T-helper 2 cell treated with Interferon-gamma antibody and Interleukin-4, amounts not matched to agents 100 ng/mL and 5 ng/mL, for 36 hours (primary cell): ENCODE measurements around the gene KIAA0319L. TPM values are rescaled to one million over a fixed set of nuclear protein-coding genes. Genes with fewer than 3 reads are reported as not detected.

Source experiments
- intact Hi-C: fragments of 100-400 bp; cut with micrococcal nuclease; formaldehyde crosslinking; loops from one replicate; pipeline ENCODE4 v1.15.1; 2023
- total RNA-seq: library from RNA; stranded (reverse); gene quantifications from 2 replicates; pipeline ENCODE4 v1.2.3, GENCODE V29; 2022

KIAA0319L gene
- total RNA-seq, 1 donor from 2014 or later = 50.1 TPM

GRCh38 chr1:35539824-35540261 is 17.4 kb downstream of the KIAA0319L start:
- intact Hi-C loops = loop anchor here (1.0 to 2.0 kb wide), 2 partner anchors 17 to 34 kb away; partner anchors contain the start of genes KIAA0319L and NCDN

GRCh38 chr1:35539073-35539823 is 18.0 kb downstream of the KIAA0319L start:
- intact Hi-C loops = loop anchor here (1.0 to 2.0 kb wide), 2 partner anchors 18 to 33 kb away; partner anchors contain the start of genes KIAA0319L and NCDN

DNA sequence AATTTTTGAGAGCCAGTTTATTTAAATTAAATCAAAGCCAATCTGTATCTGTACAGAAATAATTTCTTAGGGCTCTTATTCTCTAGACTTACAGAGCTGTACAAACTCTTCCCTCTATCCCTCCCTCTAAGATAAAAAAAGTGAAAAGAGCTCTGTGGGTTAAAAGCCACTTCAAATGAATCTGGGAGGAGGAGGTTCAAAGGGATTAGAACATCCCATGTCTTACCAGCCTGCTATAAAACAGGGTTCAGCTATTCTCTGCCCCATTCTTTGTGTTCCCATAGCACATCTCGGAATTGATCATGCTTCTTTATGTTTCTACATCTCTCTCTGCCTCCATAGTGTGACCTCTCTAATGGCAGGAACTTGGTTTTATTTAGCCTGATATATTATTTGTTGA is 19.4 kb downstream of the KIAA0319L start:
- intact Hi-C loops = loop anchor here (2.0 kb wide), 1 partner anchor 19 kb away; the partner anchor contains the start of genes KIAA0319L and NCDN

DNA sequence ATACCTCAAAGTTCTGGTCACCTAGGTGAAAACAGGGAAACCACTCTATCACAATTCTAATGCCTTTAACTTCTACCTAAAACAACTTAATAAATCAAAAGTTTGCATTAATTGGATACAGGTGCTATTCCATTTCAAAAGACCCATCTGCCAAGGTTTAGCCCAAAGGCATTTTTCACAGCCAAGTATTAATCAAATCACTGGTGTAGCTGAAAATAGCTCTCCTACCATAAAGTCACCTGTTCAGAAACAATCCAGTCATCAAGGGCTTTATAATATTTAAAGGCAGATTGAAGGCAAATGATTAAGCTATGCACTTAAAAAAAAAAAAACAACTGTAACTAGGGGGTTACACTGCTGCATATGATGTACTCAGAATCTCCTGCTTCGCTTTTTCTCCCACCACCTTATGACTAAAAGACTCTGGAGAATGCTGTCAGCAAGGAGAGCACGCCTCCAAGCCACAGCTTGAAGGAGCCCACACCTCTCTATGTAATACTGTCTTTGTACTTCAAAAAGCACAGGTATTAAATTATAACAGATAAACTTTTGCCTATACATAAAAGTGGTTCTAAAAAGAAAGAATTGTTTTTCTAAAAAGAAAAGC is 20.5 kb downstream of the KIAA0319L start:
- intact Hi-C loops = no loop called here

DNA sequence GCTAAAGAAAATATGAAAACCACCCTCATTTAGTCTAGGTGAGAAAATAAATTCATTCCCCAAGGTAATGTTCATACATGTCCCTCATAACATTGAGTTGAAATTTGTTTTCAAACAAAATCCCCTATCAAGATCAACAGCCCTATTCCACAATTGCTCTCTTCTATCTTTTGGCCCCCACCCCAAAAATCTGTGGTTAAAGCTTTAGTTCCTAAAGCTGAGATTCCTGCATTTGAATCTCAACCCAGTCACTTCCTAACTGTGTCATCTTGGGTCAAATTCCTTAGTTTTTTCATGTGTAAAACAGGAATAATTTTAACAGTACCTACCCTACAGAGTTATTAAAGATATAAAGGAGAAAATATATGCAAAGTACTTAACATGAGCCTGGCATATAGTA is 22.0 kb downstream of the KIAA0319L start:
- intact Hi-C loops = no loop called here

- intact Hi-C loops = no loop called here
Measured at GRCh38 chr1:35533586-35533985, 23.6 kb downstream of the KIAA0319L start.

- intact Hi-C loops = no loop called here
Measured at GRCh38 chr1:35532497-35533223, 24.5 kb downstream of the KIAA0319L start.

GRCh38 chr1:35531368-35531767 is 25.8 kb downstream of the KIAA0319L start:
- intact Hi-C loops = no loop called here

DNA sequence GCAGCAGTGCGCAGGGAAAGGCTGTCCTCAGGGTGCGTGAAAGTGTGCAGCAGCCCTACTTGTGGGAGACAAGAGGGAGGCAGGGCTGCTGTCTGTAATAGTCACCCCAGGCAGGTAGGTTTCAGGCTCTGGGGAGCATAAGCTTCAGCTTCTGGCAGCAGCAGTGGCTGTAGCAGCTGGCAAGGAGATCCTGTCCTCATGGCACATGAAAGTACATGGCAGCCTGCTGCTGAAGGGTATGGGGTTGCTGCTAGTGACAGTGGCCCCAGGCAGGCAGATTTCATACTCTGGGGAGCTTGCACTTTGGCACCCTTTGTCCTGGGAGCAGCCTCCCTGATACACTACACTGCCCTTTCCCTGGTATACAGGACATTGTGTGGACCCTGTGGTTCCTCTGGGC is 26.3 kb downstream of the KIAA0319L start:
- intact Hi-C loops = no loop called here

DNA sequence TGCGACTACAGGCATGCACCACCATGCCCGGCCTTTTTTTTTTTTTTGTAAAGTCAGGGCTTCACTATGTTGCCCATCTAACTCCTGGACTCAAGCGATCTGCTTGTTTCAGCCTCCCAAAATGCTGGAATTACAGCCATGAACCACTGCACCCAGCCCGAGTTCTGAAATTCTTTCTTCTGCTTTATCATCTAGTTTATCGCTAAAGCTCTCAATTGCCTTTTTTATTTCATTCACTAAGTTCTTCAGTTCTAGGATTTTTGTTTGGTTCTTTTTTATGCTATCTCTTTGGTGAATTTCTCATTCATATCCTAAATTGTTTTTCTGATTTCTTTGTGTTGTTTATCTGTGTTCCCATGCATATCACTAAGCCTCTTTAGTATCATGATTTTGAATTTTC is 27.0 kb downstream of the KIAA0319L start:
- intact Hi-C loops = no loop called here

- intact Hi-C loops = no loop called here
Measured at GRCh38 chr1:35524106-35524505, 33.1 kb downstream of the KIAA0319L start.

- intact Hi-C loops = no loop called here
Measured at GRCh38 chr1:35519432-35519831, 37.8 kb downstream of the KIAA0319L start.

- intact Hi-C loops = no loop called here
Measured at GRCh38 chr1:35518183-35518582, 39.0 kb downstream of the KIAA0319L start.

DNA sequence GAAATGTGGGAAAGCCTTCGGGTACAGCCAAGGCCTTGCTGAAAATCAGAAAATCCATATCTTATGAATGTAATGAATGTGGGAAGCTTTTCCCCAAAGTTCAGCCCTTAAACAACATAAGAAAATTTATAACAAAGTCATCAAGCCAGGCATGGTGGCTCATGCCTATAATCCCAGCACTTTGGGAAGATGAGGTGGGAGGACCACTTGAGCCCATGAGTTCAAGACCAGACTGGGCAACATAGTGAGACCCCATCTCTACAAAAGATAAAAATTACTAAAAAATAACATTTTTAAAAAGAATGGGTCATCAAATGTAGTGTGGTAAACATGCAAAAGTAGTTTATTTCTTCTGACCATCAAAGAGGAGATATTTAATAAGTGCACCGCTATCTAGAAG is 45.9 kb downstream of the KIAA0319L start:
- intact Hi-C loops = no loop called here

DNA sequence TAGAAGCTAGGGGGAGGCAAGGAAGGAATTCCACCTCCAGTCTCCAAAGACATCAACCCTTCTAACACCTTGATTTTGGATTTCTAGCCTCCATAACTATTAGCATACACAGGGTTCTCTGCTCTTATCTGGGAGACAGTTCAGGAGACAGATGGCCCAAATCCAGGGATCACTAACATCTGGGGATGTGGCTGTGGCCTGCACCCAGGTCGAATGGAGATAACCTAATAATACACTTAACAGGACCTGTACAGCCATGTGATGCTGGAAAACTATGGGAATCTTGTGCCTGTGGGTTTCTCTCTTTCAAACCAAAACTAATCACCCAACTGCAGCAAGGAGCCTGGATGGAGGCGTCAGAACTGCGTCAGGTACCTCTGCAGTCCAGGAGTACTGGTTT is 47.6 kb downstream of the KIAA0319L start:
- intact Hi-C loops = no loop called here

DNA sequence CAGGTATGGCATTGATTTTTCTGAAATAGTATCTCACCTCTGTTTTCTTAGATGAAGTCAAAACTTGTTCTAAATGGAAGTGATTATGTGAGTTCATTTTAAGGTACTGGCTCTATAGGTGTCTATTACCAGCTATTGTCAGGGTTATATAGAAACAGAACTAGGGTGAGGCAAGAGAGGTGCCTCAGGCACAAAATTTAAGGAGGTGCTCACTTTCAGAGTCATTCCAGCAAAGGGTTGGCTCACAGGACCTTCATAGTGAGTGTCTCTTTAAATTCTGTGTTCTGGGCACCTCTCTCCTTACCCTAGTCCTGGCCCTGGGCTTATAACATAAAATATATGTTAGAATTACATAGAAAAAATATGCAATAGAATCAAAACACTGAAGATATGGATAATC is 49.3 kb downstream of the KIAA0319L start:
- intact Hi-C loops = loop anchor here (1.0 to 2.0 kb wide), 2 partner anchors 9 to 57 kb away; no protein-coding TSS in a partner anchor

- intact Hi-C loops = loop anchor here (1.0 to 2.0 kb wide), 4 partner anchors 8 to 56 kb away; partner anchors contain the start of genes KIAA0319L and NCDN
Measured at GRCh38 chr1:35506960-35507912, 50.0 kb downstream of the KIAA0319L start.

DNA sequence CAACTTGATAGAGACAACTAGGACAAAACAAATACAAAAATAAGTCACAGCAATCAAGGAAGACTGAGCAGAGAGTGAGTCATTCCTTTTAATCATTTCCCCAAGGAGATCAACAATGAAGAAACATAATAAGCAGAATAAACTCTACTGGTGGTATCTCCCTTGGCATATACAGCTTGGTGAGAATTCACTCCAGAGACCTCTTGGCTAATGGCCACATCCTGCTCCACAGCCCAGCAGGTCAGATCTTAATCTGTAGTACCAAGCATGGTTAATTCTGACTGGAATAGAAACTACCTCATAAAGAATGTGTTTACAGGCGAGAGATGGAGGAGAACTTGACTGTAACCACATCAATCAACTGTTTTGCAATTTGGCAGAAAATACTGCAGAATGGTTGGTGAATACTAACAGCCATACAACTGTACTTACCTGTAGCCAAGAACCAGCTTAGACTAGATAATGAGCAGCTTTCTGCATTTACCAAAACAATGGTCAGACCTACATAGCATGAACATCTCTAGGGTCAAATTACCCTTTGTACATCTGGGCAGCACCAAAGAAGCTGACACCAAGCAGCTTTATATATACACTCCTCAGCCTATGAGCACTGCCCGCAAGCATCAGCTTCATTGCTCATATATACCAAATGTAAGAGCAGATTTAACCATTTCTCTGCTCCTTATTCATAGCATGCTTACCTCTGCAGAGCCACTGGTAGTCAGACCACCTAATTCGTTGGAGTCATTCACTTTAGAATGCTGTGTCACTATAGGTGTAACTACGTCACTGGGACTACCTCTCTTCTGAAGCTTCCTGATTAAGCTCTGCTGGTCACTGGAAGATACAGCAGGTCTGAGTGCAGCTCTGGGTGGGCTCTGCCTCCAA is 51.0 kb downstream of the KIAA0319L start:
- intact Hi-C loops = loop anchor here (1.0 to 2.0 kb wide), 3 partner anchors 33 to 55 kb away; partner anchors contain the start of genes KIAA0319L and NCDN

DNA sequence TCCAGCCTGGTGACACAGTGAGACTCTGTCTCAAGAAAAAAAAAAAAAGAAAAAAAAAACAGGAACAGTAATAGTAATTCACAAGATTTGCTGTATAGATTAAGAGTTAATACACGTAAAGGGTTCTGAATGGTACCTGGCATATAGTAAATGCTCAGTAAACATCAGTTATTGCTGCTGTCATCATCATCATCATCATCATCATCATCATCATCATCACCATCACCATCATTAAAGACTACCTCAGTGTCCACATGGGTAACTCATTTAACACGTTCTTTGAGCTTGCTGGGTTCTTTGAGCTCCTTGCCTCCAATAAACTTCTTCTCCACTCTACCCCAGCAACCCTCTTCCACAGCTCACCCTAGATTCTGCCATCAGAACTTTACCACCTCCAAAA is 55.0 kb downstream of the KIAA0319L start:
- intact Hi-C loops = no loop called here

DNA sequence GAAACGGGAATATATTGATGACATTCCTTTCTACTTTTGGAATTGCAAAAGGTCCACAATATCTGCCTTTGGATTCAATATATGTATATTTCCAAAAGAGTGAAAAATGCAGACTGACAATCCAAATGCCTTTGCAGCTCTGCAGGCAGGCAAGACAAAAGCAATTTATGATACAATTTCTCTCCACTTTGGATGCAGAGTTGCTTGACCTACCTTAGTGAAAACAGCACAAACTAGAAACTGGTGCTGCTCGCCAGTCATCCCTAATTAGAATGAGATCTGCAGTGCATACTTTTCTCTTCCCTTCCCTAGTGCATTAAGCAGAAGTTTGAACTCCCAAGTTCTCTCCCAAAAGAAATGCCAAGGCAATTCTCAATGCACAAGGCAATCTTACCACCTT is 56.8 kb downstream of the KIAA0319L start:
- intact Hi-C loops = no loop called here
